Measurements from ENCODE around the gene DCP1B. TPM values are rescaled to one million over a fixed set of nuclear protein-coding genes. Genes with fewer than 3 reads are reported as not detected.

DCP1B gene
- total and polyA plus RNA-seq, 2 donors (not counting 3 experiments of a cell fraction or from before 2014, with no cell fraction given) = 11.2 to 19.8 TPM

- ChIA-PET POLR2A (no interaction called here), CTCF (no interaction called here)
- Histone ChIP-seq H2AFZ (ENCODE audit: low read depth, low read length) (no peak overlapping the region), H3K4me2 (ENCODE audit: insufficient read depth, low read length) (no peak overlapping the region), H3K27ac (ENCODE audit: insufficient read depth, low read depth, low read length) (no peak overlapping the region), H4K20me1 (replicated peaks; ENCODE audit: control insufficient read depth, extremely low read depth, insufficient read depth, low read length) (no peaks in the 10 kb centered on the region), H3K4me1 (ENCODE audit: control insufficient read depth, extremely low read depth, insufficient read depth, low read length) (no peaks in the 10 kb centered on the region), H3K27me3 (ENCODE audit: control insufficient read depth in 2 of 2, insufficient read depth in 2 of 2, low read length in 2 of 2) (peaks cover 3 to 10% of the 10 kb centered on the region in 2 experiments), H3K9me1 (replicated peaks; ENCODE audit: control insufficient read depth, extremely low read depth, insufficient read depth, low read length) (no peaks in the 10 kb centered on the region), H3K9me3 (replicated peaks; ENCODE audit: control insufficient read depth, insufficient read depth, low read length) (no peaks in the 10 kb centered on the region), H3K79me2 (ENCODE audit: control insufficient read depth, insufficient read depth, low read length) (no peaks in the 10 kb centered on the region), H3K36me3 (ENCODE audit: control insufficient read depth in 2 of 2, extremely low read depth in 1 of 2, insufficient read depth in 2 of 2, low read length in 2 of 2) (no peaks in the 10 kb centered on the region), H3K4me3 (replicated peaks in 1 of 3; ENCODE audit: insufficient read depth in 1 of 3, low read depth in 1 of 3, low read length in 3 of 3) (no peak overlapping the region), H3K9ac (replicated peaks; ENCODE audit: extremely low read depth, insufficient read depth, low read length) (no peak overlapping the region)
- intact Hi-C loops (cut with micrococcal nuclease) (no loop called here), dilution Hi-C loops (cut with MboI; ENCODE audit: extremely low pct_ligation_motif_present, low sequenced_read_pairs) (no loop called here)
- DNase-seq (ENCODE audit: low read depth, low spot score) (no peak), FAIRE-seq (no peak)
- no TSS peak for BruUV-seq (replicated peaks)
- TF ChIP-seq GATA2 (IDR thresholded peaks at IDR 0.05; ENCODE audit: insufficient read depth, insufficient read length, low read depth, low read length) (no peak), POLR2AphosphoS5 (IDR thresholded peaks at IDR 0.05; ENCODE audit: insufficient read depth, low read depth, low read length) (no peak), MYC (IDR thresholded peaks at IDR 0.05; ENCODE audit: low read depth, low read length) (no peak), JUN (IDR thresholded peaks at IDR 0.05; ENCODE audit: borderline replicate concordance, insufficient read depth, insufficient read length, low read depth) (no peak), EZH2 (IDR thresholded peaks at IDR 0.05; ENCODE audit: borderline replicate concordance, low read depth, low read length, severe bottlenecking) (no peak), FOS (IDR thresholded peaks at IDR 0.05; ENCODE audit: borderline replicate concordance, insufficient read depth, low read length) (no peak), POLR2A (IDR thresholded peaks at IDR 0.05; ENCODE audit: low read depth, low read length) (no peak), MAX (IDR thresholded peaks at IDR 0.05; ENCODE audit: insufficient read depth, insufficient read length) (no peak), CTCF (IDR thresholded peaks at IDR 0.05; ENCODE audit: extremely low read depth in 1 of 2, insufficient read depth in 1 of 2, low read depth in 1 of 2, low read length in 2 of 2) (no peak)
These were observed 83.3 kb downstream of the DCP1B start for GRCh38 chr12:1920971-1921370.

All from endothelial cell of umbilical vein (primary cell).